SK-N-MC (cell line): Measurements from ENCODE around the gene AMER2.

ENCODE experiments used
- EZH2 ChIP-seq: fragments of 200-600 bp; sonication (generic); IDR thresholded peaks from one replicate; pipeline ENCODE4 v1.6.1; 2017; ENCODE audit warnings: antibody characterized with exemption
- POLR2AphosphoS5 ChIP-seq: IDR thresholded peaks from 2 replicates; pipeline ENCODE4 v1.6.1; 2012; ENCODE audit warnings: mild to moderate bottlenecking, low read depth, low read length, borderline replicate concordance

GRCh38 chr13:25165663-25166062 is 6.4 kb downstream of the AMER2 start:
- TF ChIP-seq POLR2AphosphoS5, result no peak
- no peak for TF ChIP-seq EZH2
